ENCODE results near the gene CUL7. TPM values are rescaled to one million over a fixed set of nuclear protein-coding genes. Genes with fewer than 3 reads are reported as not detected.
A peak's percentile ranks its signal among the peaks of the same experiment; 100 is the strongest.

The CUL7 gene
- total and polyA plus RNA-seq, 9 of the 15 experiments (the other 6 are each of a cell fraction or from before 2014, with no cell fraction given), result 0.44 to 20.1 (median 8.6) TPM

- Histone ChIP-seq H3K9me3 (replicated peaks; ENCODE audit: control insufficient read depth, insufficient read depth, low read depth, low read length) (no peaks in the 10 kb centered on the region), H3K27ac (ENCODE audit: extremely low read depth, low read depth, low read length) (no peak overlapping the region), H3K36me3 (ENCODE audit: control insufficient read depth, insufficient read depth, low read length) (peaks cover 79% of the 10 kb centered on the region), H4K20me1 (replicated peaks; ENCODE audit: control insufficient read depth, insufficient read depth, low read length) (no peaks in the 10 kb centered on the region), H3K27me3 (ENCODE audit: control insufficient read depth in 2 of 2, insufficient read depth in 2 of 2, low read length in 2 of 2) (no peaks in the 10 kb centered on the region), H3K4me3 (no peak overlapping the region), H3K4me1 (replicated peaks in 1 of 2; ENCODE audit: control insufficient read depth in 2 of 2, insufficient read depth in 2 of 2, low read length in 2 of 2) (peaks cover 11 to 24% of the 10 kb centered on the region in 2 experiments), H2AFZ (ENCODE audit: low read depth, low read length) (no peak overlapping the region), H3K4me2 (ENCODE audit: insufficient read depth, low read length) (no peak overlapping the region), H3K9me1 (ENCODE audit: control insufficient read depth, insufficient read depth, low read length) (no peaks in the 10 kb centered on the region), H3K9ac (ENCODE audit: insufficient read depth in 1 of 2, low read depth in 2 of 2, low read length in 2 of 2) (no peak overlapping the region), H3K79me2 (ENCODE audit: control insufficient read depth, insufficient read depth, low read length) (peaks cover 44% of the 10 kb centered on the region)
- CTCF ChIA-PET (ENCODE audit: low intra/inter-chr PET ratio), result interaction anchor here (0.7 kb wide), 1 partner anchor 13 kb away, joined by 4 read pairs; no protein-coding TSS in a partner anchor
- in situ Hi-C loops (cut with MboI), result no loop called here
- no peak for DNase-seq (ENCODE audit: extremely low read depth in 1 of 4, low spot score in 3 of 4)
- intact Hi-C loops (cut with micrococcal nuclease), result no loop called here
- ATAC-seq, result no peak
- no peak for FAIRE-seq
- TSS peak; percentile 14 for BruUV-seq (replicated peaks)
- WGBS (ENCODE audit: insufficient coverage, low coverage, missing lambda C conversion rate), result 92% methylated on average over 2 of the region's 2 CpGs
- POLR2A ChIA-PET, result interaction anchor here (0.9 to 1.8 kb wide), 4 partner anchors 10 to 95 kb away, joined by 3 to 6 read pairs (median 5); partner anchors contain the start of genes KLHDC3 and MEA1
- TF ChIP-seq ZNF551 (CRISPR knock-in tag; IDR thresholded peaks at IDR 0.05) (no peak), ZKSCAN3 (CRISPR knock-in tag; IDR thresholded peaks at IDR 0.05) (no peak), MGA (IDR thresholded peaks at IDR 0.05) (no peak), RCOR1 (IDR thresholded peaks at IDR 0.05; ENCODE audit: borderline replicate concordance in 1 of 2, low read depth in 2 of 2, low read length in 2 of 2) (no peak), E2F5 (CRISPR knock-in tag; IDR thresholded peaks at IDR 0.05) (no peak), ZNF655 (CRISPR knock-in tag; IDR thresholded peaks at IDR 0.05) (no peak), ZNF239 (CRISPR knock-in tag; IDR thresholded peaks at IDR 0.05) (no peak), ASH1L (IDR thresholded peaks at IDR 0.05; ENCODE audit: borderline replicate concordance, low read depth, partially characterized antibody) (no peak), TAF9B (IDR thresholded peaks at IDR 0.05; ENCODE audit: partially characterized antibody) (no peak)
Observed at GRCh38 chr6:43024436-43024835, 29.2 kb downstream of the CUL7 start.
